GM18508 (cell line): Measurements from ENCODE around the gene WNT7B.

Experiments
- ATAC-seq: cut with Tn5 transposase; IDR thresholded peaks from one replicate; pipeline ENCODE4 v1.9.1; 2021; ENCODE audit warnings: moderate number of reproducible peaks; ENCODE audit not compliant: insufficient read depth, unreplicated experiment

The WNT7B gene

DNA sequence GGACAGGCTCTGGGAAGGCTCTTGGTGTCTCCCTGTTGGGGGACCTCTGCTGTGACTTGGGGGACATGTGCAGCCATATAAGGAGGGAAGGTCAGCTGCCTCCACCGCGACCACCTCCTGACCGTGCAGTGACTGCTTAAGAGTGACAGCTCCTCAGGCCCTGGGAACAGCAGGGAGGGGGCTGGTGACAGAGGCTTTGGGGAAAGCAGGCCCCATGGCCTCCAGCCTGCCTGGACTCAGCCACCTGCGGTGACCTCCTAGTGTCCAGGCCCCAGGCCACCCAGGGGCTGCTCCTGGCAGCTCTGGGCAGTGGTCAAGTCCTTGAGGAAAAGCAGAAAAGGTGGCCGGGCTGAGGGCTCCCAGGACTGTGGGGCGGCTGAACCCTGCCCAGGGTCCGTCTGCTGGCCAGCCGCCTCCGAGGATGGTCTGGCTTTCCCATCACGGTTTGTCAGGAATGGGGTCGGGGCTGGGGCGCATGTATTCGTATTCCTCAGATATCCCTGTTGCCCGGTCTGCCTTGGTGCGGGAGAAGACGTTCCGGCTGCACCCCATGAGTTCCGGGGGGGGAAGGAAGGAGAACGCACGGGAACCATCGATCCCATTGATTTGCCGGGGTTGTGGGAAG, 96.8 kb downstream of the WNT7B start:
- ATAC-seq, result no peak

DNA sequence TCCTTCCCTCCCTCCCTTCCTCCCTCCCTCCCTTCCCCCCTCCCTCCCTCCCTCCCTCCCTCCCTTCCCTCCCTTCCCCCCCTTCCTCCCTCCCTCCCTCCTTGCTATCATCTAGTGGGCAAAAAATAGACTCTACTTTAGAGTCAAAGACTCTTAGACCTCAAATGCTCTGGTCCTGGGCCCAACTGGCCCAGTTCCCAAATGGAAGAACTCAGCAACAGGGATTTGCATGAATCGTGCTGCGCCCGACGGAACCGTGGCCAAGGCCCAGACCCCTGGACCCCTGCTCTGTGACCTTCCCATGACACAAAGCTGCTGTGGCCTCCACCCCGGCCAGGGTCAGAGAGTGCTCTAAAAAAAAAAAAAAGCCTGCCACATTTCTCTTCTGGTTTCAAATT, 97.4 kb downstream of the WNT7B start:
- no peak for ATAC-seq

DNA sequence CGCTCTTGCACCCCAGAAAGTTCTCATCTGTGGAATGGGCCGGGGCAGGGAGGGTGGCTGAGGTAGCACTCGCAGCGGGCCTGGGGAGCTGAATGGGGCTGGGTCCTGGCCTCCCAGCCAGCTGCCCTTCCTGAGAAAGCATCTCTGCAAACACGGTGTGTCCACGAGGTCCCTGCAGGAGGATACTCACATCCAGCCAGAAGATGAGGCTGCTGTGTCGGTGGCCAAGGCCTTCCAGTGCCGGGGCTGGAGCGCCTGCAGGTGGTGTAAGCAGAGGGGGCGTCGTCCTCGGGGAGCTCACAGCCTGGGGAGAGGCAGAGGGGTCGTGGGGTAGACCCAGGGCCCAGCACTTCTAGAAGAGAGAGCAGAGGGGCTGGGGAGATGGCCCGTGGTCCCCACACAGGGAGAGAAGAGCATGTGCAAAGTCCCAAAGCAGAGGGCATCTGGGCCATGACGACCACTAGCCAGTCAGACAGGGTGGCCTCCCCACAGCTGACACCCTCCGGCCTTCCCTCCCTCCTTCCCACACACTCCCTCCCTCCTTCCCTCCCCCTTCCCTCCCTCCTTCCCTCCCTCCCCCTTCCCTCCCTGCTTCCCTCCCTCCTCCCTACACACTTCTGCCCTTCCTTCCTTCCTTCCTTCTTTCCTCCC, 97.9 kb downstream of the WNT7B start:
- no peak for ATAC-seq

DNA sequence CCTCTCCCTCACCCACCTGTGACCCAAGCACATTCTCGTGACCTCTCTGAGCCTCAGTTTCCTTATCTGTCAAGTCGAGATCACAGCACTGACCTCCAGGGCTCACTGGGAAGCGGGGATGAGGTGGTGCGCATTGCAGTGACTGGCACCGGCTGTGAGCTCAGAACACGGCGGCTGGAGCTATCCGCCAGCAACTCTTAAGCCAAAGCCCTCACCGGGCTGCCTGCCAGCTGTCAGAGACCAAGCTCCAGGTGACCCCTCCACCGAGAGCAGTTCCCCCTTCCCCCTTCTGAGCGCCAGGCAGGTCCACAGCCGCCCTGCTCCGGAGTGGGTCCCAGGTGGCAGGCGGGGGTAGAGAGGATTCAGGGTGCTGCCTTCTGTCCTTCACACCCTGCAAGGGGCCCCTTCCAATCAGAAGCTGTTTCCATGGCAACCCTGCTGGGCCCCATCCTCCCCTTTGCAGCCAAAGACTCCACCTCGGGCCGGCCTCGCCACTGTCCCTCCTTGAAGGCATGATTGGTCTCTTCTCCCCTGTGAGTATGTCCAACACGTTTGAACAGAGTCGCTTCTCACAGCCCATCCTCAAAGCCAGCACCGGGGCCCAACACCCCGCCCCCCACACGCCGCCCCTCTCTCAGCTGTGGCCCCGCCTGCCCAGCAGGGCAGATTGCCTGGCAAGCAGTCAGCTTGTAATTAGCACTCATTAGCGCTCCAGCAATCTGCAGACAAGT, 98.7 kb downstream of the WNT7B start:
- ATAC-seq, result no peak

DNA sequence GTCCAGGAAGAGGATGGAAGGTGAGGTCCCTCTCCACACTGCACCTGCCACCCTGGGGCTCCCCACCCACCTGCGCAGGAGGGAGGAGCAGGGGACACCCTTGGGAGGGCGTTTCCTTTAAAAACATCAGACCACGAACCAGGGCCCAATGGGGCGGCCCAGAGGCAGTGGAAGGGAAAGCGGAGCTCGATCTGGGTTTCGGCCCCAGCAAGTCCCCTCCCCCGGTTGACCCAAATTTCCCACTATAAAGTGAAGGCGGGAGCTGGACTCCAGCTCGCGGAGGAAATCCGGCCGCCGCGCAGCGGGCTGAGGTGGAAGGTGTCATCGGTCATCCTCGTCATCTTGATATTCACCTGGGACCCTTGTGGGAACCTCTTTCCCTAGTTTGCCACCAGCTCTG, 99.3 kb downstream of the WNT7B start:
- ATAC-seq, result no peak

DNA sequence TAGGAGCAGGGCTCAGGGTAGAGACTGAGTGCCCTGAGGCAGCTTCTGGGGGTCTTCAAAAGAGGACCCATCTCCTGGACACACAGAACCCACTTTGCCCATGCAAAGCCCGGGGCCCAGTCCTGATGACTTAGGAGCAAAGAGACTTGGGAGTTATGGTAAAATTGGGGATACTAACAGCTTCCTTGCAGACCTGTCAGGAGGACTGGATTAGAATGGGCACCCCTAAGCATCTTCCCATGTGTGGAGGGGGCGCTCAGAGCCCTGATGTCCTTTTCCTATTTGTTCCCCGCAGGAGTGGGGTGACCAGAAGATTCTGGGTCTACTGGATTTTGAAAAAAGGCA, 100.0 kb downstream of the WNT7B start:
- no peak for ATAC-seq

DNA sequence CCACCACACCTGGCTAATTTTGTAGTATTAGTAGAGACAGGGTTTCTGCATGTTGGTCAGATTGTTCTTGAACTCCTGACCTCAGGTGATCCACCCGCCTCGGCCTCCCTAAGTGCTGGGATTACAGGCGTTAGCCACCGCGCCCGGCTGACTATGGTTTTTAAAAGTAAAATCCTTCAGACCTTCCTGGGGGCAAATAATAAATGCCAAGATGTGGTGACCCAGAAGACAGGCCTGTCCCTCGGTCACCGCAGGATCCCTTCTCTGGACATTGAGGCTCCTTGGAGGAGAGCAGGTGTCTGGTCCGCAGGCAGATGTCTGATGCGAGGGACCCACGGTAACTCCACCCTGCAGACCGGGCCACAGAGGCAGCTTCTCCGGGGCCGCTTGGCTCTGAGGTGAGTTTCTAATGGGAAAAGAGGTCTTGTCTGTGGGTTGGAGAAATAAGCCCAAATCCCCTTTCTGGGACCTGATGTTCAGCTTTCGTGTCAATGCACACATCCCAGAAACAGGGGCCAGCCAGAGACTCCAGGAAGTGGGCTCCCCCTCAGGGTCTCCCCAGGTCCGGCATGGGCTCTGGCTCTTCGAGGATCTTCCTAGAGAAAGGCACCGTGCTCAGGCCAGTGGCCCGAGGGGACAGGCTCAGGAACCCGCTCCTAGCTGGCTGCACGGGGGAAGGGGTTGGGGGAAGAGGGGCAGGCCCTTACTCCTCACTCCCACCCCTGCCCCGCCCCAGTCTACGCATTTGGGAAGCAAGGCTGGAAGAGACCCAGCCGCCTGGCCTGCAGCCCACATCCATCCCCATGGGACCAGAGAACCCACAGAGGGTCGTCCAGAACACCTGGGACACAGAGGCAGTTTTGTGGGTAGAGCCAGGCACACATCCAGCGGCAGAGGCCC, 100.6 kb downstream of the WNT7B start:
- no peak for ATAC-seq

DNA sequence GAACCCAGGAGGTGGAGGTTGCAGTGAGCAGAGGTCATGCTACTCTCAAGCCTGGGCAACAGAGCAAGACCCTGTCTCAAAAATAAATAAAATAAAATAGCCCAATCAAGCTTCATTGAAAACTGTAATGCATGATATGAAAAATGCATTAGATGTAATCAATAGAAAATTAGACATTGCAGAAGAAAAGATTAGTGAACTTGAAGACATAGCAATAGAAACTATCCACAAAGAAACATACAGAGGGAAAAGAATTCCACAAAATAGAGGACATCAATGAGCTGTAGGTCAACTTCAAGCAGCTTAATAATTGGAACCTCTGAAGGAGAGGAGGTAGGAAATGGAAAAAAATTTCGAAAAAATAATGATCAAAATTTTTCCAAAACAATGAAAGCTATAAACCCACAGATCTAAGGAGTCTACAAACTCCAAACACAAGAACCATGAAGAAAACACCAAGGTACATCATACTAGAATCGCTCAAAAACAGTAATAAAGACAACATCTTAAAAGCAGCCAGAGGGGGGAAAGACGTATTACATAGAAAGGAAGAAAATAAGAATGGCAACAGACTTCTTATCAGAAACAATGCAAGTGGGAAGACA, 104.2 kb downstream of the WNT7B start:
- no peak for ATAC-seq

DNA sequence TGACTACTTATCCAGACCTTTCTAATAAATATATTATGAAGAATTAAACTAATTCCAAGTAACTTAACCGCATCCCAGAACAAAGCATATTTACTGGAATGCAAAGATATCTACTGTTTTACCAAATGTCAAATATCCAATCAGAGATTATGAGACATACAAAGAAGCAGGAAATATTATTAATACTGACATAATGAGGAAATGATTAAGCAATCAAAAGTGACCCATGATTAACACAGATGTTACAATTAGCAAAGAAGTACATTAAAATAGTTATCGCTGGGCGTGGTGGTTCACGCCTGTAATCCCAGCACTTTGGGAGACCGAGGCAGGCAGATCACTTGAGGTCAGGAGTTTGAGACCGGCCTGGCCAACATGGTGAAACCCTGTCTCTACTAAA, 105.2 kb downstream of the WNT7B start:
- ATAC-seq, result no peak
